Breast epithelium (tissue), 4 donors: ENCODE measurements around the gene SLC6A12. TPM values are rescaled to one million over a fixed set of nuclear protein-coding genes. Genes with fewer than 3 reads are reported as not detected.
A peak's percentile ranks its signal among the peaks of the same experiment; 100 is the strongest.

Source experiments
- DNase-seq, 2 donors: peaks; one replicate each; pipeline ENCODE4 v3.0.0-alpha.2; 2019; ENCODE audit warnings: low spot score in 2 of 2
- H3K27ac ChIP-seq, 2 donors: fragments of 200-600 bp; sonication (generic) in 1 of 2; one replicate each; pipeline ENCODE4 v1.5.1; 2016 to 2019; ENCODE audit warnings: mild to moderate bottlenecking in 1 of 2
- H3K27me3 ChIP-seq, 2 donors: fragments of 200-600 bp; sonication (generic) in 1 of 2; one replicate each; pipeline versions ENCODE4 v1.5.1 to v1.6.0; 2017 to 2019; ENCODE audit warnings: control low read depth in 1 of 2, mild to moderate bottlenecking in 1 of 2
- H3K36me3 ChIP-seq: fragments of 200-600 bp; one replicate; pipeline ENCODE4 v1.5.1; 2019
- H3K4me1 ChIP-seq, 2 donors: fragments of 200-600 bp; sonication (generic); one replicate each; pipeline ENCODE4 v1.5.1; 2016 to 2019; ENCODE audit warnings: control low read depth in 1 of 2
- H3K4me3 ChIP-seq, 3 donors: fragments of 200-600 bp; sonication (generic); 1 replicate in 2 of 3; 2 replicates in 1 of 3; pipeline ENCODE4 v1.5.1; 2016 to 2019; ENCODE audit warnings: mild to moderate bottlenecking in 3 of 3, moderate library complexity in 2 of 3
- H3K9me3 ChIP-seq, 2 donors: fragments of 200-600 bp; sonication (generic) in 1 of 2; one replicate each; pipeline ENCODE4 v1.5.1; 2016 to 2019; ENCODE audit warnings: control low read depth in 1 of 2
- POLR2A ChIP-seq: fragments of 450-650 bp; IDR thresholded peaks from one replicate; pipeline ENCODE4 v1.6.1; 2016; ENCODE audit warnings: antibody characterized with exemption, mild to moderate bottlenecking, moderate library complexity
- POLR2AphosphoS5 ChIP-seq, 3 donors: sonication (generic); formaldehyde crosslinking; IDR thresholded peaks; one replicate each; pipeline ENCODE4 v1.6.1; 2017; ENCODE audit warnings: antibody characterized with exemption in 3 of 3
- intact Hi-C: fragments of 100-400 bp; cut with DNase I; formaldehyde crosslinking; loops from one replicate; pipeline ENCODE4 v1.15.1; 2023; ENCODE audit warnings: low total_unique reads
- total RNA-seq, 3 donors: library from RNA; depleted of rRNA; stranded (reverse); fragments of >200 nt; gene quantifications; one replicate each; pipeline ENCODE4 v1.1.0, GENCODE V29; 2016
- TF ChIP-seq, protein P1 (sequence below), 3 donors: fragments of 450-650 bp; IDR thresholded peaks; one replicate each; pipeline ENCODE4 v1.5.1; 2016 to 2017; ENCODE audit warnings: antibody characterized with exemption in 3 of 3, mild to moderate bottlenecking in 3 of 3, moderate library complexity in 3 of 3

Gene SLC6A12
- total RNA-seq, 3 donors from 2014 or later, result 0.33 to 2.1 (median 1.3) TPM

- Histone ChIP-seq H3K36me3 (no peaks in the 10 kb centered on the region), H3K27ac (no peak overlapping the region), H3K4me1 (no peaks in the 10 kb centered on the region), H3K27me3 (peaks cover 0 to 5% of the 10 kb centered on the region in 2 donors), H3K9me3 (no peaks in the 10 kb centered on the region), H3K4me3 (no peak overlapping the region)
- intact Hi-C loops, result loop anchor here (1.0 kb wide), 1 partner anchor 32 kb away; the partner anchor contains the start of gene SLC6A12
- DNase-seq, result no peak
- TF ChIP-seq, protein P1, sequence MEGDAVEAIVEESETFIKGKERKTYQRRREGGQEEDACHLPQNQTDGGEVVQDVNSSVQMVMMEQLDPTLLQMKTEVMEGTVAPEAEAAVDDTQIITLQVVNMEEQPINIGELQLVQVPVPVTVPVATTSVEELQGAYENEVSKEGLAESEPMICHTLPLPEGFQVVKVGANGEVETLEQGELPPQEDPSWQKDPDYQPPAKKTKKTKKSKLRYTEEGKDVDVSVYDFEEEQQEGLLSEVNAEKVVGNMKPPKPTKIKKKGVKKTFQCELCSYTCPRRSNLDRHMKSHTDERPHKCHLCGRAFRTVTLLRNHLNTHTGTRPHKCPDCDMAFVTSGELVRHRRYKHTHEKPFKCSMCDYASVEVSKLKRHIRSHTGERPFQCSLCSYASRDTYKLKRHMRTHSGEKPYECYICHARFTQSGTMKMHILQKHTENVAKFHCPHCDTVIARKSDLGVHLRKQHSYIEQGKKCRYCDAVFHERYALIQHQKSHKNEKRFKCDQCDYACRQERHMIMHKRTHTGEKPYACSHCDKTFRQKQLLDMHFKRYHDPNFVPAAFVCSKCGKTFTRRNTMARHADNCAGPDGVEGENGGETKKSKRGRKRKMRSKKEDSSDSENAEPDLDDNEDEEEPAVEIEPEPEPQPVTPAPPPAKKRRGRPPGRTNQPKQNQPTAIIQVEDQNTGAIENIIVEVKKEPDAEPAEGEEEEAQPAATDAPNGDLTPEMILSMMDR (IDR thresholded peaks at IDR 0.05), result no peak
- TF ChIP-seq POLR2AphosphoS5 (IDR thresholded peaks at IDR 0.05) (no peak), POLR2A (no peak)
Observed at GRCh38 chr12:181921-182320, 32.0 kb downstream of the SLC6A12 start.

DNA sequence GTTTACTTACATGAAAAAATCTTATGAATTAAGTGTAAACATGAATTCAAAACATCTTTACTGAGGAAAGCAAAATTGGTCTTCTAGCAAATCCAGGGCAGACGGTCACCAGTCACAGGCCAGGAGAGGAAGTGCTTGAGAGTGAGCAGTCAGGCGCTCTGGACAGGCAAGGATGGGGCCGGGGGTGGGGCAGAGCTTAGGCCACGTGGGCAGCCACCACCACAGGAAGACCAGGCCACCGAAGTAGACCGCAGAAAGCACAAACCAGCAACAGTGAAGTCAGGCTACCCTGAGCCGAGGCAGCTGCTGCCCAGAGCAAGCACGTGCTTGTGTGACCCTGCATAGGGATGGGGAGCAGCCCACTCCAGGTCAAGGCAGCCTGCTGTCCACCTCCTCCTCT is 33.5 kb downstream of the SLC6A12 start:
- Histone ChIP-seq H3K27ac (no peak overlapping the region), H3K36me3 (no peaks in the 10 kb centered on the region), H3K27me3 (peaks cover 0 to 5% of the 10 kb centered on the region in 2 donors), H3K4me1 (no peaks in the 10 kb centered on the region), H3K4me3 (no peak overlapping the region), H3K9me3 (no peaks in the 10 kb centered on the region)
- intact Hi-C loops, result no loop called here
- no peak for DNase-seq
- TF ChIP-seq POLR2AphosphoS5 (IDR thresholded peaks at IDR 0.05) (no peak), POLR2A (no peak)
- TF ChIP-seq, protein P1 (IDR thresholded peaks at IDR 0.05), result no peak

- Histone ChIP-seq H3K27ac (peak overlapping the region in 1 of 2 donors; percentile 48), H3K4me1 (no peaks in the 10 kb centered on the region), H3K4me3 (no peak overlapping the region), H3K36me3 (no peaks in the 10 kb centered on the region), H3K9me3 (no peaks in the 10 kb centered on the region), H3K27me3 (peaks cover 0 to 5% of the 10 kb centered on the region in 2 donors)
- TF ChIP-seq, protein P1 (IDR thresholded peaks at IDR 0.05), result no peak
- TF ChIP-seq POLR2A (no peak), POLR2AphosphoS5 (IDR thresholded peaks at IDR 0.05) (no peak)
- no peak for DNase-seq
- intact Hi-C loops, result no loop called here
Observed at GRCh38 chr12:179885-180284, 34.1 kb downstream of the SLC6A12 start.

GRCh38 chr12:179131-179884 is 34.6 kb downstream of the SLC6A12 start:
- TF ChIP-seq POLR2AphosphoS5 (IDR thresholded peaks at IDR 0.05), result no peak
- TF ChIP-seq, protein P1 (IDR thresholded peaks at IDR 0.05), result no peak
- no peak for TF ChIP-seq POLR2A
- H3K4me3 ChIP-seq, result no peak overlapping the region
- H3K36me3 ChIP-seq, result no peaks in the 10 kb centered on the region
- H3K9me3 ChIP-seq, result no peaks in the 10 kb centered on the region
- intact Hi-C loops, result no loop called here
- no peak for DNase-seq
- H3K27me3 ChIP-seq, result peaks cover 0 to 5% of the 10 kb centered on the region in 2 donors
- H3K4me1 ChIP-seq, result no peaks in the 10 kb centered on the region
- peak overlapping the region in 1 of 2 donors; percentile 48 for H3K27ac ChIP-seq

DNA sequence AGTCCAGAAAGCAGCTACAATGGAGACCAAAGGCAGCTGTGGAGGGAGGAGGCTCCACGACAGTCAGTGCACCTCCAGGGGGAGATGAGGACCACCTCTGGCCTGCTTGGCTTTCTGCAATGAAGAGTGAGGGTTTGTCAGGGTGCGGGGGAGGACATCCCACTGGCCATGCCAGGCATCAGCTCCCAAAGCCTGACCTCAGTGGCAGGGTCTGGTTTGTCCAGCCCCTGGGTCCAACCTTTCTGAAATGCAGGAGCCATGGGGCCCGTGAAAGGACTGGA is 35.2 kb downstream of the SLC6A12 start:
- H3K9me3 ChIP-seq, result no peaks in the 10 kb centered on the region
- intact Hi-C loops, result no loop called here
- TF ChIP-seq POLR2A (no peak), POLR2AphosphoS5 (IDR thresholded peaks at IDR 0.05) (no peak)
- TF ChIP-seq, protein P1 (IDR thresholded peaks at IDR 0.05), result no peak
- H3K4me1 ChIP-seq, result no peaks in the 10 kb centered on the region
- H3K4me3 ChIP-seq, result no peak overlapping the region
- DNase-seq, result no peak
- peaks cover 0 to 6% of the 10 kb centered on the region in 2 donors for H3K27me3 ChIP-seq
- peak overlapping the region in 1 of 2 donors; percentile 48 for H3K27ac ChIP-seq
- no peaks in the 10 kb centered on the region for H3K36me3 ChIP-seq
